Measurements from ENCODE around the gene ADSL. TPM values are rescaled to one million over a fixed set of nuclear protein-coding genes. Genes with fewer than 3 reads are reported as not detected.

The ADSL gene
- total RNA-seq, 1 donor = 155 TPM

DNA sequence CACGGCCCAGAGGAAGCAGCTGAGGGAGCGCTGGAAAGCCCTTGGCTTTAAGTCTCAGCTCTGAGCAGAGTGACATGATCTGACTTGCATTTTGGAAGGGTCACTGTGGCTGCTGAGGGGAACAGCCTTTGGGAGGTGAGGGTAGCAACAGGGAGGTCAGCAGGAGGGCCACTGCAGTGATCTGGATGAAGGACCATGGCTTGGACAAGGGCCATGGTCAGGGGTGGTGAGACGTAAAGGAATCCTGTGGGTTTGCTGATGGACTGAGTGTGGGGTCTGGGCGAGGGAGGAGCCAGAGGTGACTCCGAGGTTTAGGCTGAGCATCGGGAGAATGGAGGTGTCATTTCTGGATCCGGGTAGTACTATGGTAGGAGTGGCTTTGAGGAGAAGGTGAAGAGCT, 57.4 kb downstream of the ADSL start:
- Histone ChIP-seq H3K79me2 (ENCODE audit: insufficient read depth, low read length) (peaks cover 3% of the 10 kb centered on the region), H3K27ac (ENCODE audit: low read depth, low read length) (no peak overlapping the region), H3K4me2 (ENCODE audit: insufficient read depth, low read length) (no peak overlapping the region), H3K4me3 (ENCODE audit: insufficient read depth, low read length) (no peak overlapping the region), H4K20me1 (ENCODE audit: insufficient read depth, low read length) (no peaks in the 10 kb centered on the region), H3K9me3 (ENCODE audit: low read depth, low read length) (no peaks in the 10 kb centered on the region), H2AFZ (ENCODE audit: low read length) (no peak overlapping the region), H3K4me1 (ENCODE audit: insufficient read depth, low read length) (no peaks in the 10 kb centered on the region), H3K27me3 (ENCODE audit: insufficient read depth, low read length) (no peaks in the 10 kb centered on the region), H3K36me3 (ENCODE audit: insufficient read depth, low read length) (peaks cover 48% of the 10 kb centered on the region)
- TF ChIP-seq, protein P1, sequence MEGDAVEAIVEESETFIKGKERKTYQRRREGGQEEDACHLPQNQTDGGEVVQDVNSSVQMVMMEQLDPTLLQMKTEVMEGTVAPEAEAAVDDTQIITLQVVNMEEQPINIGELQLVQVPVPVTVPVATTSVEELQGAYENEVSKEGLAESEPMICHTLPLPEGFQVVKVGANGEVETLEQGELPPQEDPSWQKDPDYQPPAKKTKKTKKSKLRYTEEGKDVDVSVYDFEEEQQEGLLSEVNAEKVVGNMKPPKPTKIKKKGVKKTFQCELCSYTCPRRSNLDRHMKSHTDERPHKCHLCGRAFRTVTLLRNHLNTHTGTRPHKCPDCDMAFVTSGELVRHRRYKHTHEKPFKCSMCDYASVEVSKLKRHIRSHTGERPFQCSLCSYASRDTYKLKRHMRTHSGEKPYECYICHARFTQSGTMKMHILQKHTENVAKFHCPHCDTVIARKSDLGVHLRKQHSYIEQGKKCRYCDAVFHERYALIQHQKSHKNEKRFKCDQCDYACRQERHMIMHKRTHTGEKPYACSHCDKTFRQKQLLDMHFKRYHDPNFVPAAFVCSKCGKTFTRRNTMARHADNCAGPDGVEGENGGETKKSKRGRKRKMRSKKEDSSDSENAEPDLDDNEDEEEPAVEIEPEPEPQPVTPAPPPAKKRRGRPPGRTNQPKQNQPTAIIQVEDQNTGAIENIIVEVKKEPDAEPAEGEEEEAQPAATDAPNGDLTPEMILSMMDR (IDR thresholded peaks at IDR 0.05; ENCODE audit: extremely low read depth, low read depth, low read length) = no peak
- no peak for DNase-seq (ENCODE audit: insufficient read length, low spot score, missing footprints)

DNA sequence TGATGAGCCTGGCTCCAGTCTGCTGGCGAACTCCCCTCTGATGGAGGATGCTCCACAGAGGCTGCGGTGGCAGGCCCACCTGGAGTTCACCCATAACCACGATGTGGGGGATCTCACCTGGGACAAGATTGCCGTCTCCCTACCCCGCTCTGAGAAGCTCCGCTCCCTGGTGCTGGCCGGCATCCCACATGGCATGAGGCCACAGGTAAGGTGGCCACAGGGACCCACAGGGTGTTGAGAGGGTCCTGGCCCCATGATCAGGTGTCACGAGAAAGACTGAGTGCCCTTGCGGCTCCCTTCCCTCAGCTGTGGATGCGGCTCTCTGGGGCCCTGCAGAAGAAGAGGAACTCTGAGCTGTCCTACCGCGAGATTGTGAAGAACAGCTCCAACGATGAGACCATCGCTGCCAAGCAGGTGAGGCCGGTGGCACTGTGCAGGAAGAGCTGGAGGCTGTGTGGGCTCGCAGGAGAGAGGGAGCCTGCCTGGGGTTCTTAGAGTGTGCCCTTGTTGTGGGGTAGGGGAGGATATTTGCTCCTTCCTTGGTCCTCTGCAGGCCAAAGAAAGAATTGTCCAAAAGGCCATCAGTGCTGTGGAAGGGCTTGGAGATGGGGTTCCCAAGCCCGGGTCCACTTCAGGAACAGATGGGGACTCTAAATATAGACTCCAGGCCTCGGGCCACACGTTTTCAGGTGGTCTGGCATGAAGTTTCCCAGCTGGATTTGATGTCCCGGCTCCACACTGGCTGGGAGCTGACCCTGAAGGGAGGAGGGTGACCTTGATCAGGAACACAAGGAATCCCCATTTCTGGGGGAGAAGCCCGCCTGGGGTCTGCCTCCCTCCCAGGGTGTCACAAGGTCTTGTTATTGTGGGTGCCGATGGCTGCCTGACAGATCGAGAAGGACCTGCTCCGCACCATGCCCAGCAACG, 58.2 kb downstream of the ADSL start:
- no peaks in the 10 kb centered on the region for H4K20me1 ChIP-seq (ENCODE audit: insufficient read depth, low read length)
- no peaks in the 10 kb centered on the region for H3K27me3 ChIP-seq (ENCODE audit: insufficient read depth, low read length)
- H2AFZ ChIP-seq (ENCODE audit: low read length) = no peak overlapping the region
- H3K4me2 ChIP-seq (ENCODE audit: insufficient read depth, low read length) = no peak overlapping the region
- H3K79me2 ChIP-seq (ENCODE audit: insufficient read depth, low read length) = no peaks in the 10 kb centered on the region
- H3K4me1 ChIP-seq (ENCODE audit: insufficient read depth, low read length) = no peaks in the 10 kb centered on the region
- no peak overlapping the region for H3K4me3 ChIP-seq (ENCODE audit: insufficient read depth, low read length)
- no peaks in the 10 kb centered on the region for H3K9me3 ChIP-seq (ENCODE audit: low read depth, low read length)
- H3K36me3 ChIP-seq (ENCODE audit: insufficient read depth, low read length) = peaks cover 56% of the 10 kb centered on the region
- DNase-seq (ENCODE audit: insufficient read length, low spot score, missing footprints) = peak; percentile 83
- no peak overlapping the region for H3K27ac ChIP-seq (ENCODE audit: low read depth, low read length)
- TF ChIP-seq, protein P1 (IDR thresholded peaks at IDR 0.05; ENCODE audit: extremely low read depth, low read depth, low read length) = no peak

DNA sequence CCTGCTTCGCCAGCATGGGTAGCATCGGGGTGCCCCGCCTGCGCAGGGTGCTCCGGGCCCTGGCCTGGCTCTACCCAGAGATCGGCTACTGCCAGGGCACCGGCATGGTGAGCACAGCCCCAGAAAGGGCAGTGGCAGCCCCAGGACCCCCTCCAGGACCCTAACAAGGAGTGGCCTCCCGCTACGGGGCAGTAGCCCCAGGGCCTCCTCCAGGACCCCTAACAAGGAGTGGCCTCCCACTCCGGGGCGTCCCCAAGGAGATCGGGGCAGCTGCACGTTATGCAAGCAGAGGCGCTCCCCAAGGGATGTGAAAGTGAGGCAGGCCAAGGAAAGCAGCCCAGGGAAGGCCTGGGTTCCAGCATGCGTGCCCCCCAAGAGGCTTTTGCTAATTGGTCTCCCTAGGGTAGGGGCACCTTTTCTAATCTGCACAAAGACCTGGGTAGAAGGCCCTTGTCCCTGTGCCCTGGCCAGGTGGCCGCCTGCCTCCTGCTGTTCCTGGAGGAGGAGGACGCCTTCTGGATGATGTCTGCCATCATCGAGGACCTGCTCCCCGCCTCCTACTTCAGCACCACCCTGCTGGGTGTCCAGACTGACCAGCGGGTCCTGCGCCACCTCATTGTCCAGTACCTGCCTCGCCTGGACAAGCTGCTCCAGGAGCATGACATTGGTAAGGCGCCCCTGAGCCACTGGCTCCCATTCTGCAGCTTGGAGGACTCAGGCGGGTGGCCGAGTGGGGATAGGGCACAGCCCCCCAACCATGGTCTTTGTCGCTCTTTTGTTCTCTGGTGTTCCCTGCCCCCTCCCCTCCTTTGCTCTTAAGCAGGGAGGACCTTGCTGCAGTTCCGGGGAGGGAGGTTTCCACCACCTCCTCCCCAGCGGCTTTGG, 59.1 kb downstream of the ADSL start:
- H3K4me3 ChIP-seq (ENCODE audit: insufficient read depth, low read length) = no peak overlapping the region
- no peaks in the 10 kb centered on the region for H4K20me1 ChIP-seq (ENCODE audit: insufficient read depth, low read length)
- no peaks in the 10 kb centered on the region for H3K4me1 ChIP-seq (ENCODE audit: insufficient read depth, low read length)
- H3K79me2 ChIP-seq (ENCODE audit: insufficient read depth, low read length) = no peaks in the 10 kb centered on the region
- no peak overlapping the region for H2AFZ ChIP-seq (ENCODE audit: low read length)
- no peak overlapping the region for H3K27ac ChIP-seq (ENCODE audit: low read depth, low read length)
- no peak overlapping the region for H3K4me2 ChIP-seq (ENCODE audit: insufficient read depth, low read length)
- DNase-seq (ENCODE audit: insufficient read length, low spot score, missing footprints) = no peak
- TF ChIP-seq, protein P1 (IDR thresholded peaks at IDR 0.05; ENCODE audit: extremely low read depth, low read depth, low read length) = no peak
- peaks cover 65% of the 10 kb centered on the region for H3K36me3 ChIP-seq (ENCODE audit: insufficient read depth, low read length)
- H3K9me3 ChIP-seq (ENCODE audit: low read depth, low read length) = no peaks in the 10 kb centered on the region
- no peaks in the 10 kb centered on the region for H3K27me3 ChIP-seq (ENCODE audit: insufficient read depth, low read length)

Measured in osteoblast (primary cell).